HL-60/S4 (cell line): Measurements from ENCODE around the gene NFIA.
"Not testable (repeated sequence)": the region's sequence is repeated elsewhere in the genome, so short reads cannot be mapped to it uniquely, and the experiment has no call there.

Experiments
- in situ Hi-C: fragments of 300-500 bp; cut with MboI; formaldehyde crosslinking; loops from 2 replicates; pipeline ENCODE4 v1.14.3; 2022; ENCODE audit warnings: low sequenced_read_pairs

NFIA gene

DNA sequence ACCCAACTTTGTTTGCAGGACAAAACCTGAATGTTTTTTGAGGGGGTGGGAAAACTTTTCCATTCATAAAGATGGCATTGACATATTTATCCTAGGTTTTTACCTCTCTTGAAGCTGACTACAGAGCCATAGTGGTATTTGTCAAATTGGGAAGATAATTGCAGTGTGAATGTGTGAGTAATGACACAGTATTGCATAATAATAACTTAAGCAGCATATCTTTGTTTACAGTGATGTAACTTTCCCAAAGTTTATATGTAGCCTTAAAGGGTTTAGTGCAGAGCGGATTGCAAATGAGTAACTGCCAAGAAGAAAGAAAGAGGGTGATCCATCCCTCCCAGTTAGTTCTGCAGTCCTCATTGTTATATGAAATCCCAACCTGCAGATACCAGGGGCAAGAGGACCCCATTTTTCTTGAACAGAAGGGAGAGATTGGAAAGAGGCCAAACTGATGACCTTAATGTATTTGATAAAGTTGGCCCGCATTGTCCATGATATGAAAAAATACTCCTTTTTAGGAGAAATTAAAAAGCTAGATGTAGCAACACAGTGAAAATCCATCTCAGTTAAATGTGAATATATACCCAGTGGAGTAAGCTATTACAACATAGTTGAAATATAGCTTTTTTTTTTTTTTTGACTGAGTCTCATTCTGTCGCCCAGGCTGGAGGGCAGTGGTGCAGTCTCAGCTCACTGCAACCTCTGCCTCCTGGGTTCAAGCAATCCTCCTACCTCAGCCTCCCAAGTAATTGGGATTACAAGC lies 23.7 kb upstream of the NFIA start:
- in situ Hi-C loops = no loop called here

DNA sequence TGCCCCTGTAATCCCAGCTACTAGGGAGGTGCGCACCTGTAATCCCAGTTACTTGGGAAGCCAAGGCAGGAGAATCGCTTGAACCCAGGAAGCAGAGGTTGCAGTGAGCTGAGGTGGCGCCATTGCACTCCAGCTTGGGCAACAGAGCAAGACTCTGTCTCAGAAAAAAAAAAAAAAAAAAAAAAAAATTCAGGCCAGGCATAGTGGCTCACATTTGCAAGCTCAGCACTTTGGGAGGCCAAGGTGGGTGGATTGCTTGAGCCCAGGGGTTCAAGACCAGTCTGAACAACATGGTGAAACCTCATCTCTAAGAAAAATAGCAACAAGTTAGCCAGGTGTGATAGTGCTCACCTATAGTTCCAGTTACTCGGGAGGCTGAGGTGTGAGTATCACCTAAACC lies 20.8 kb upstream of the NFIA start:
- in situ Hi-C loops = not testable (repeated sequence)

DNA sequence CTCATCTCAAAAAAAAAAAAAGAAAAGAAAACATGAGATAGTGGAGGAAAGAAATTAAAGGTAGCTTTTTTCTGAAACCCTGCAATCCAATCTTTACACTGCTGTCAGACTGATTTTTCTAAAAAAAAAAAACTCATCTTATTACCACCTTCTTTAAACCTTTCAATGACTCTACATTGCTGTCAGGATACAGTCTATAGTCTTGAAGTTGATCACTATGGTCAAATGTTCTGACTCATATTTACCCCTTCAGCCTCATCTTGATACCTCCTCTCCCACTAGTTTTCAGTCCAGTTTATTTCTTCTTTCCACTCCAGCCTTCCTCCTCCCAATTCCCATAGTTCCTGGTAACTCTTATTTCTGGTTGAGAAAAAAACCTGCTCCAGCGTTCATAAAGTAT lies 17.7 kb upstream of the NFIA start:
- in situ Hi-C loops = no loop called here

DNA sequence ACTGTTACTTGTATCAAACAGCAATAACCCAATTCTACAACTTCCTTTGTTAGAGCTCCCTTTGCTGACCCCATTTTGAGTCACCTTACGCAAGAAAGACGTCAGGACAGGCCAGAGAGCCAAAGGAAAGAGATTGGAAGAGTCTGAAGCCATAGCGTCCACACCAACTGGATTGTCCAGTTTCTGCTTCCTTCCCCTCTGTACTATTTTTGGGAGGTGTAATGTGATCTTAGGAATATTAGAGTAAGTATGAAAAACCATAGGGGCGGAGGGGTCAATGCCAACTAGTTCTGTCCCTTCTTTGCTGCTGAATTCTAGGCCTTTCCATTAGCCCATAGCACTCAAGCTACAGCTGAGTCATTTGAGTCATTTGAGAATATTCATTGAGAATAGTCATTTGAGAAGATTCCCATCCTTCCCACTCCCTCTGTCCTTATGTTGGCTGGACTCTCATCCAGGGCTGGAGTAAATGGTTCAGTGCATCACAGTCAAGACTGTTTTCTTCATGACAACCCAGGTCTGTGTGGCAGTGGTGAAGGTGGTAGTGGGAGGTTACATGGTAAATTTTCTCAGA lies 14.8 kb upstream of the NFIA start:
- in situ Hi-C loops = no loop called here

DNA sequence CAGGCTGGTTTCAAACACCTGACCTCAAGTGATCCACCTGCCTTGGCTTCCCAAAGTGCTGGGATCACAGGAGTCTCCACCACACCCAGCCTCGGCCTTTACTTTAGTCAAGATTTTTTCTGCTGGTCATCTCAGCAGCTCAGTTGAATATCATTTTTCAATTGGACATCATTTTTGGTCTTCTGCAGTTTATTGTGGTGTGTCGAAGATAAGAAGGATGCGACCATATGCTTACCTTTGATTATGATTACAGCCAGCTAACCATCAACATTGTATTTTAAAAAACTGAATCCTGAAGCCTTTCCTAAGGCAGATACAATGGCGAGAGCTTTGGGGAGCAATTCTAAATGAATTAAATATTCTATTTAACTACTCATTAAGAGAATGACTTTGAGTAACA lies 12.3 kb upstream of the NFIA start:
- in situ Hi-C loops = no loop called here

DNA sequence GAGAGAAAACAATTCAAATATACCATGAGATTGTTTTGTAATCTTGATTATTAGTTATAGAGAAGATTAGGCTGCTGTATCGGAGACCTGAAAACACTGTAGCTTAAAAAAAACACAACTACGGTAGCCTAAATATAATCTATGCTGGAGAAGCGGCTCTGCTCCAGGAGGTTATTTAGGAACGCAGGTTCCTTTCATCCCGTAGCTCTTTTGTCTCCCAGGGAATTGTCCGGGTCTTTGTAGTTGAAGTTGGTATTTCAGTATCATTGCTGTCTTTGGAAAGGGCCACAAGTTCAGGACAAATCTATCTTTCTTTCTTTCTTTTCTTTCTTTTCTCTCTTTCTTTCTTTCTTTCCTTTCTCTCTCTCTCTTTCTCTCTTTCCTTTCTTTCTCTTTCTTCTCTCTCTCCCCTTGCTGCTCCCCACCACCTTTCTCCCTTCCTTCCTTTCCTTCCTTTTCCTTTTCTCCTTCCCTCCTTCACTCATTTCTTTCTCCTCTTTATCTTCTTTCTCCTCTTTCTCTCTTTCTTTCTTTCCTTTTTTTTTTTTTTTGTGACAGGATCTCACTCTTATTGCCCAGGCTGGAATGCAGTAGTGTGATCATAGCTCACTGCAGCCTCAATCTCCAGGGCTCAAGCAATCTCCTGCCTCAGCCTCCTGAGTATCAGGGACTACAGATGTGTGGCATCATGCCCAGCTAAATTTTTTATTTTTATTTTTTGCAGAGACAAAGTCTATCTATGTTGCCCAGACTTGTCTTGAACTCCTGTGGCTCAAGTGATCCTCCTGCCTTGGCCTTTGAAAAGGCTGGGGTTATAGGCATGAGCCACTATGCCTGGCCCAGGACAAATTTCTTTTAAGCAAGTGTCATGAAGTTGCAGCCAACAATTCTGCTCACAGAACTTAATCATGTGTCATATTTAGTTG lies 10.9 kb upstream of the NFIA start:
- in situ Hi-C loops = no loop called here

DNA sequence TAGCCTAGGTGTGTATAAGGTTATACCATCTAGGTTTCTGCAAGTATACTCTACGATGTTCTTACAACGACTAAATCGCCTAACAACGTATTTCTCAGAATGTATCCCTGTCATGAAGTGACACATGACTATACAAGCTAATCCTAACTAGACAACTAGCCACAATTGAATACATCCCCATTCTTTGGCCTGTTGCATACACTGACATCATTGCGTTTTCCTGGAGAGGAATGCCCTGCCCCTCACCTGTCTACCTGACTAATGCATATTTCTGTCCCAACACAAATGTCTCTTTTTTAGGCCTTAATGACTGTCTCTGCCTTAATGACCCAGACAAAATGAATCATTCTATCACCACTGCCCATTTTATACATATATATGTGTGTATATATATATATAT lies 8.5 kb upstream of the NFIA start:
- in situ Hi-C loops = no loop called here

DNA sequence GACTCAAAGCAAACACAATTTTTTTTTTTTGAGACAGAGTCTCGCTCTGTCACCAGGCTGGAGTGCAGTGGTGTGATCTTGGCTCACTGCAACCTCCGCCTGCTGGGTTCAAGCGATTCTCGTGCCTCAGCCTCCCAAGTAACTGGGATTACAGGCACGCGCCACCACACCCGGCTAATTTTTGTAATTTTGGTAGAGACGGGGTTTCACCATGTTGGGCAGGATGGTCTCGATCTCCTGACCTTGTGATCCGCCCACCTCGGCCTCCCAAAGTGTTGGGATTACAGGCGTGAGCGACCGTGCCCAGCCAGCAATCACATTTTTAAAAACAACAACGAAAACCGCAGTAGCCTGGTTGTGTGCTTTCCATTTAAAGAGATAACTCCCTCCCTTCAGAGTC lies 6.5 kb upstream of the NFIA start:
- in situ Hi-C loops = not testable (repeated sequence)

DNA sequence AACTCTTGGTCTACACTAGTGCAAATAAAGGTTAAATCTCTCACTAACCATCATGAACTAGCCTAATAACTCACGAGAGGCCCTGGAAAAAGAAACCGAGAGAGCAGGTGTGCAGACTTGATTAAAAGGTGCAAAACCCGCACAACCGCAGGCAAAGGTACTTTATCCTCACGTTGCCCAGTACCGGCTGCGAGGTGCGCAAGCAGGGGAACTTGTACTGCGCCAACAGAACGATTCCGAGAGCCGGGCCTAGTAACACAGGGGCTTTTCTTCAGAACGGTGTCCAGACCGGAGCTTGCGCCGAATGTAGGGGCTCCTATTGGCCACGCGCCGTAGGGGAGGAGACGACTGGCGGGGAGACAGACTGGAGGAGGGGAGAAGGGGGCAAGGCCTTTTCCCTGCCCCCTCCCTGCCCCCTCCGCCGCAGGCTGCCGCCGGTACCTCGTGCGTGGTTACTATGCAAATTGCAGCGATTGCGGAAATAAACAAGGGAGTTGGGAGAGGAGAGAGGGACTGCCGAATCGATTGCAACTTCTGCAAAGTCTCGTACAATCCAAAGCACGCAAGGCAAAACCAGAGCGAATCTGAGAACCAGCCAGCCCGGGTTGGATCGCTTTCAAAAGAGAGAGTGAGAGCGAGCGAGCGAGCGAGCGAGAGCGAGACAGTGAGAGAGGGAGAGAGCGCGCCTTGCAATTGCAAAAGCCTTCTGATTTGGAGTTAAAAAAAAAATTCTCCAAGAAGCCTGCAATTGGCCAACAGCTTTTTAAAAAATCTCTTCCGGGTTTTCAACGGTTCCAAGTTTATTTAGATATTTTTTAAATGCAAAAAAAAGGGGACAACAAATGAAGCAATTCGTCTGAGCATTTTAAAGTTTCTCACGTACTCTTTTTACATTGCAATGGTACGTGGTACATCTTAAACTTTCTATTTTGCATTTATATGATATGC lies 5.4 kb upstream of the NFIA start:
- in situ Hi-C loops = no loop called here

DNA sequence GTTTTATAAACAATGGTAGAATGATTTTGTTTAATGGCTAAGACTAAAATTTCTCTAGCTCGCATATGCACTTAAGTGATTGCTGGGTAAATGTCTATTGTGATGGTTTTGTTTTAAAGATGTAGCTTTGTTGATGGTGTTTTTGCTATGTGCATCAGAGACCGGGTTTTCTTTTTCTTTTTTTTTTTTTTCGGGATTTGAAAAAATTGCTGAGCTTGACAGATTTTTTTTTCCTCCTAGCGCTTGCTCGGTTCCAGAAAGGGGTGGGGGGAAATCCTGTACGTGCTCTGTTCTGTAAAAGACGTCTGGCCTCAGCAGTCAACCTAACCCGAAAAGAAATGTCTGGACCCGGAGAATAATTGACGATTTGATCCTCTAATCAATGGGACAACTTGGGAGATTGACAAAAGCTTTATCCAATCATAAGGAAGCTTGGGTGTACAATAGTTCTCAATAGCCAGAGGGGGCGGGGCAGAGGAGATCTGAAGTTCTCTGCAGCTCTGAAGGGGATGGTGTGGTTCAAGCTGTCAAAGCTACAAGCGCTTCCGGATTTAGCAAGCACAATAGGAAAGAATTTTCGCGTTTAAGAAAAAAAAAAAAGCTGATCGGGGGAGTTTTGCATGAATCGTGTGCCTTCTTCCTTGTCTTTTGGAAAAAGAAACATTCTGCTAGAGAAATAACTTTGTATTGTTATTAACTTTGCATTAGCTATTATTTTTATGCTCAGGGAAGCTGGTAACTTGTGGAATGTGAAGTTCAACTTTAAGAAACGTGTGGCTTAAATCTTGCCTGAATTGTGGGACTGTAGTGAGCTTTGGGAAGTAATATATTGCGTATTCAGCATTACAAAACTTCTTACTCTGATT lies 4.5 kb upstream of the NFIA start:
- in situ Hi-C loops = no loop called here

DNA sequence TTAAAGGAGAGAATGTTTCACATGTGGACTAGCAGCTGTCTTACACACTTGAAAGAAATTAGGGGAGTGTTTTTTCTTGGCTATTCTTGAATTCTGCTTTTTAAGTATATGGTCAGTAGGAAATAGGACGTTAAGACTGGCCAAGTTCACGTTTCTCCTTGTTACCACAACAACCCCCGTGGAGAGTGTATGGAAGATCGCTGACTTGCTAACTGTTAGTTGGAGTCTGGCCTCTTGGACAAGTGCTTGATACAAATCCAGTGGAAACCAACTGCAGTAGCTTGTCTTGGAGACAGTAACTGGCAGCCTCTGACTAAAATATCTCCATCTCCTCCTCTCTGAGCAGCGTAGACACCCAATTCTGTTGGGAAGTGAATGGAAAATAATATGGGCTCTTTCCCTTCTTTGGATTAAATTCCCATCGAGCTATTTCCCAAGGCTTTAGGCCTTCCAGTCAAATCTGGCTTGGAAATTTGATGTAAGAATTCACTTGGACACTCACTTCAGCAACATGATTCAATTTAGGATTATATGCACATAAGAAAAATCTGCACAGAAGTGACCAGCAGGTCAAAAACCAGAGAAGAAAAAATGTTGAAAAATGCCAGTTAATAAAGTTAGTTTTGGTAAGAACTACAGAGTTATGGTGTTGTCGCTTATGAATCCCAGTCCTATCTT lies 3.6 kb upstream of the NFIA start:
- in situ Hi-C loops = no loop called here

DNA sequence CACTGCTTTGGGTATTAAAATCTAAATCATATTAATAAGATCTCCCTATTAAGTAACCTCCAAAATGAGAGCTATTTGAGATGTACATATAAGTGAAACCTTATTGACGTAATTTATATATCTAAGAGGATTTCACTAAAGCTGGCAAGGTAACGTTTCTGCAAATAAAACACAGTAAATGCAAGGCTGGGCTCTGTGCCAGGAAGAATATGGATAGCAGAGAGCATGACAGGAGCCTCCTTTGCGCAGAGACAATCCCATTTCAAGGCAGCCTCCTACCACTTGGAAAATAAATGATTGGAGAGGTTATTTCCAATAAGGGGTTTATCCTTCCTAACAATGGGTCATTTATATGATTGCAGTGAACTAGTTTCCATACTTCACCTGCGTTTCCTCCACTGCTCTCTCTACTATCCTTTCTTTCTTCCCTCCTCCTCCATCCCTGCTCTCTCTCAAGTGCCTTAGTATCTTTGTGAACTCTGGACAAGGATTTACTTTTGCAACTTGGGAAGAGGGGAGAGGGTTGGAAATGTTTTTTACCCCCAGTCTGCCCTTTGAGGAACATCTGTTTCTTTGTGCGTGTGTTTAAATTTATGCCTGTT lies 3.0 kb upstream of the NFIA start:
- in situ Hi-C loops = no loop called here

DNA sequence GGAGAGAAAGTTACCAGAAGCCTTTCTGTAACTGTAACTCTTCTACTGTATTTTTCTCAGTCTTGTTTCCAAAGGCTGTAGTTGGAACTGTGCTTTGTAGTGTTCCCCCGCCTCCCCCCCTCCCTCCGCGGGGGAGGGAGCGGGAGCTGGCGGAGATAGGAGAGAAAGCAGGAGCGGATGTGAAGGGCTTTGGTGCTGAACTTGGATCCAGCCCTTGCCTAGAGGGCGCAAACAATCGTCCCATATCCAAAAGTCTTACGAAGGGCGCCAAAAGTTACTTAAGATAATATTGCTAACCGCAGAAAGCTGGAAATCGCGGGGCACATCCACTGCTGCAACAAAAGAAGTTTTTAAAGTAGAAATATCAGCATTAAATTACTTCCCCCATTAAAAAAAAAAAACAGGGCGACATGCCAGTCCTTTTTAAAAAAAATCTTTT lies 2.4 kb upstream of the NFIA start:
- in situ Hi-C loops = no loop called here

DNA sequence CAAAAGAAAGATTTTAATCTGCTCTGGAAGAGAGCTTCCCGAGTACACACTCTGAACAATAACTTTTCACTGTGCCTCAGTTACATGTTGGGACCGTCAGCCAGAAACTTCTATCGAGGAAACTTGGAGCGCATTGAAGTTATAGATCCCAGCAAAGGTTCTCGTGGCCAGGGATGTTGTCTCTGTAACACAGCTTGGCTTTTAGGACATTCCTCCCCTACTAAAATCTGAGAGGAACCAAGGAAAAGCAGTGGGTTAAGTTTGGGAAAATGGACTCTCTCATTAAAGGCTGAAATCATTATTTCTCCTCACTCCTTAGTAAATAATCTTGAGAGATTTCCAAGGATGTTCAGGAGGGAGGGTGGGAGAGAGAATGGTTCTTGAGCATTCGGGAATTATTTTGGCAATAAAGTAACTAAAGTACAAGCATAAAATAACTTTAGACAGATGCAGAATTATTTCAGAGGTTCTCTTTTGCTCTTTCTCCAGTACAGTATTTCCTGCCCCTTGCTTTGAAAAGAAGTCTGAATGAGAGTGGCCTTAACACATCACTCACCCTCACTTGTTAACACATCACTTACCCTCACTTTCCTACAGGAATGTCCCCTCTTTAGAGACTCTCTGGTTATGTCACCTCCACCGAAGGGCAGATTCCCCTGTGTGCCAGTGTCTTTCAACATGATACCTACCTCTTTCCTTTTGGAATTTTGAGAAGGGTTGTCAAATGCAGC lies 1.8 kb upstream of the NFIA start:
- in situ Hi-C loops = no loop called here

DNA sequence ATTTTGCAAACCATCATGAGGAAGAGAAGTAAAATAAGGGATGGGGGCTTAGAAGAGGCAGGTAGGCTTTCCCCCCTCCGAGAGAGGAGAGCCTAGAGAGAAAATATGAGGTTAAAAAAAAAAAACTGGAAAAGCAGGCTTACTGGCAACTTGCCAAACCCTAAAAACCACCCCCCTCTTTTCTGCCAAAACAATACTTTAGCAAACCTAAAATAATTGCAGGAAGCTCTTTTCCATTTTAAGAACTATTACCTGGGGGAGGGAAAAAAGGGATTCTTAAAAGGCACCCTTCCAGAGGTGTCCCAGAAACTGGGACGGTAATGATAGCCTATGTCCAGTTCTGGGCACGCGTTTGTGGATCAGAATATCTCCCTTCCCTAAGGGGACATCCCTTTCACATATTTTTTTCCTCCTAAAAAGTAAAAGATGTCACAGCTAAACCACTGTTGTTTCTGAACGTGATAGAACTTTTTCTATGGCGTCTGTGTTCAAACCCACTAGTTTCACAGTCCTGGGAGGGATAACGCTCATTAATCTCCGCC lies 1.1 kb upstream of the NFIA start:
- in situ Hi-C loops = no loop called here

DNA sequence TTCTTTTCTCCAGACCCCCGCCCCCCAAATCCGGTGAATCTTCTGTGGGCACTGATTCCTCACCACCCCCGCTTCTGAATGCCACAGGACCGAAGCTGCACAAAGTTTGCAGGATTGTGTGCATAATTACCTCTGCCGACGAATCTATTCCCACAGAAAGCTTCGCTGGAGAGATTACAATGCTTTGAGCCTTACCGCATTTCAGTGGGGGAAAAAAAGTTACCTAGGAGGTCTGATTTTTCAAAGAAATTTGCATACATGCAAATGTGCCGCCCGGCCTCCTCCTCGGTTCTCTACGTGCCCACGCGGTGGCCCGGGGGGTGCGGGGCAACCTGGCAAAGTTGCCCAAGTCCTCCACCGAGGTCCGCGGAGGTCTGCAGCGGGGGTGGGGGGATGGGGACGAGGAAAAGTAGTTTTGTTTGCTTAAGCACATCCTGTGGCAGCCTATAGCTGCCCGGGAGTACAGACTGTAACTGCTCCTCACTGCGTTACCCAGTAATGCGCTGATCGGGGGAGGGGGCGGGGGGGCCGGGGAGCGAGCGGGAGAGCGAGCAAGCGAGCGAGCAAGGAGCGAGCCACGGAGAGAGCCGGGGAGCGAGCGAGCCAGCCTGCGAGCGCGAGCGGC lies 563 bp upstream of the NFIA start:
- in situ Hi-C loops = no loop called here

DNA sequence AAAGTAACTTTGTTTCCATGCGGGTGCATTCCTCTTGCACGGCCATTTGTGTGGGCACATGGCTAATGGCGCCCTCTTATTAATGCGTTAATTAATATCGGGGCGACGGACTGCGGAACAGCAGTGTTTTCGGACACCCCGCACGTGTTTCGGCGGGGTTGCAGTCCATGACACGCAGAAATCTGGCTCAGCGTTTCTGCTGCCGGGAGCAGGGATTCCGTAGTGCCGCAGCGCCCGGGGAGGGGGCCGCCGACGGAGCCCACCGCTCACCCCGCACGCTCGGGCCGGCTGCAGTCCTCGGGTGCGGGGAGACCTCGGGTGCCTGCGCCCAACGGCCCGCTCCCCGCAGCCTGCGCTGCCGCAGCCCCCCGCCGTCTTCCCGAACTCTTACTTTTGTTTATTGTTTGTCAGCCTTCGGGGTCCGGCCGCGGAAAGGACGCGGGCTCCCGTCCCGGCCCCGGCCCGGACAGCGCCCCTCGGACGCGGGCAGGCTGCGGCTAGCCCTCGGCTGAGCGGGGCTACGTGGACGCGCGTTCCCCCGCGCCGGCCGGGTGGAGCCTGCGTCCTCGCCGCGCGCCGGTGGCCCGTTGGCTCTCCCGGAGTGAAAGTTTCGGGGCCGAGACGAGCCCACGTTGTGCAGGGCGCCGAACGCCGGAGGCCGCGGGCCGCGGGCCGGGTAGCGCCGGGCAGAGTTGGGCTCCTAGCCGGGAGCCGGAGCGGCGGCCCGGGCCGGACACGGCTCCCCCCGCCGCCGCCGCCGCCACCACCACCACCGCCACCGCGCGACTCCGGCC lies 849 bp downstream of the NFIA start:
- in situ Hi-C loops = no loop called here
